ENCODE results near the gene ATG2A. TPM values are rescaled to one million over a fixed set of nuclear protein-coding genes. Genes with fewer than 3 reads are reported as not detected.

Gene ATG2A
- total and polyA plus RNA-seq, 2 donors (not counting 3 experiments of a cell fraction or from before 2014, with no cell fraction given) = 13.4 to 24.3 TPM

GRCh38 chr11:64898076-64898445 is 18.9 kb downstream of the ATG2A start:
- Histone ChIP-seq H3K27ac (ENCODE audit: insufficient read depth, low read depth, low read length) (no peak overlapping the region), H3K27me3 (ENCODE audit: control insufficient read depth in 2 of 2, insufficient read depth in 2 of 2, low read length in 2 of 2) (no peaks in the 10 kb centered on the region), H3K4me3 (replicated peaks in 1 of 3; ENCODE audit: insufficient read depth in 1 of 3, low read depth in 1 of 3, low read length in 3 of 3) (no peak overlapping the region), H3K4me2 (ENCODE audit: insufficient read depth, low read length) (no peak overlapping the region), H3K9me1 (replicated peaks; ENCODE audit: control insufficient read depth, extremely low read depth, insufficient read depth, low read length) (no peaks in the 10 kb centered on the region), H3K9me3 (replicated peaks; ENCODE audit: control insufficient read depth, insufficient read depth, low read length) (no peaks in the 10 kb centered on the region), H4K20me1 (replicated peaks; ENCODE audit: control insufficient read depth, extremely low read depth, insufficient read depth, low read length) (no peaks in the 10 kb centered on the region), H3K9ac (replicated peaks; ENCODE audit: extremely low read depth, insufficient read depth, low read length) (no peak overlapping the region), H3K4me1 (ENCODE audit: control insufficient read depth, extremely low read depth, insufficient read depth, low read length) (no peaks in the 10 kb centered on the region), H2AFZ (ENCODE audit: low read depth, low read length) (no peak overlapping the region), H3K79me2 (ENCODE audit: control insufficient read depth, insufficient read depth, low read length) (no peaks in the 10 kb centered on the region), H3K36me3 (ENCODE audit: control insufficient read depth in 2 of 2, extremely low read depth in 1 of 2, insufficient read depth in 2 of 2, low read length in 2 of 2) (peaks cover 0 to 39% of the 10 kb centered on the region in 2 experiments)
- CTCF ChIA-PET = interaction anchor here (0.8 to 0.9 kb wide), 2 partner anchors 10 to 54 kb away, joined by 3 to 5 read pairs; no protein-coding TSS in a partner anchor
- no peak for FAIRE-seq
- dilution Hi-C loops (cut with MboI; ENCODE audit: extremely low pct_ligation_motif_present, low sequenced_read_pairs) (loop anchor here (10.0 kb wide), 1 partner anchor 53 kb away; the partner anchor contains the start of gene CDC42BPG), intact Hi-C loops (cut with micrococcal nuclease) (no loop called here)
- DNase-seq (ENCODE audit: low read depth, low spot score) = no peak
- TF ChIP-seq FOS (IDR thresholded peaks at IDR 0.05; ENCODE audit: borderline replicate concordance, insufficient read depth, low read length) (no peak), MYC (IDR thresholded peaks at IDR 0.05; ENCODE audit: low read depth, low read length) (no peak), POLR2AphosphoS5 (IDR thresholded peaks at IDR 0.05; ENCODE audit: insufficient read depth, low read depth, low read length) (no peak), POLR2A (IDR thresholded peaks at IDR 0.05; ENCODE audit: low read depth, low read length) (no peak), JUN (IDR thresholded peaks at IDR 0.05; ENCODE audit: borderline replicate concordance, insufficient read depth, insufficient read length, low read depth) (no peak), EZH2 (IDR thresholded peaks at IDR 0.05; ENCODE audit: borderline replicate concordance, low read depth, low read length, severe bottlenecking) (no peak), CTCF (IDR thresholded peaks at IDR 0.05; ENCODE audit: extremely low read depth in 1 of 2, insufficient read depth in 1 of 2, low read depth in 1 of 2, low read length in 2 of 2) (no peak), GATA2 (IDR thresholded peaks at IDR 0.05; ENCODE audit: insufficient read depth, insufficient read length, low read depth, low read length) (no peak)
- TF ChIP-seq, protein P1, sequence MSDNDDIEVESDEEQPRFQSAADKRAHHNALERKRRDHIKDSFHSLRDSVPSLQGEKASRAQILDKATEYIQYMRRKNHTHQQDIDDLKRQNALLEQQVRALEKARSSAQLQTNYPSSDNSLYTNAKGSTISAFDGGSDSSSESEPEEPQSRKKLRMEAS (IDR thresholded peaks at IDR 0.05; ENCODE audit: insufficient read depth, insufficient read length) = no peak
- TSS peak; percentile 31 for BruUV-seq (replicated peaks)
- POLR2A ChIA-PET = interaction anchor here (0.6 kb wide), 1 partner anchor 13 kb away, joined by 3 read pairs; no protein-coding TSS in a partner anchor
